Ovary (tissue), 3 donors: ENCODE measurements around the gene CRIP1.

Source experiments
- CTCF ChIP-seq, 3 donors: fragments of 450-650 bp in 2 of 3; fragments of 200-600 bp in 1 of 3; IDR thresholded peaks; one replicate each; pipeline versions ENCODE4 v1.5.1 to v1.8.0; 2016 to 2022; ENCODE audit warnings: antibody characterized with exemption in 3 of 3, mild to moderate bottlenecking in 1 of 3
- POLR2A ChIP-seq: fragments of 450-650 bp; IDR thresholded peaks from one replicate; pipeline ENCODE4 v1.6.1; 2017; ENCODE audit warnings: antibody characterized with exemption, mild to moderate bottlenecking, moderate library complexity
- donor health status: DM: no; HTN: no; CAD: no.

- TF ChIP-seq POLR2A (no peak), CTCF (IDR thresholded peaks at IDR 0.05) (no peak)
Measured at GRCh38 chr14:105502446-105503295, 16.0 kb downstream of the CRIP1 start.
